NK-92 treated with Interleukin-12 subunit alpha and Interleukin-12 subunit beta, amount 100 ng/mL, for 24 hours (cell line): ENCODE results near the gene PRG3.
"Not testable (repeated sequence)": the region's sequence is repeated elsewhere in the genome, so short reads cannot be mapped to it uniquely, and the experiment has no call there.

Source experiments
- DNase-seq: peaks from one replicate; lab custom pipeline; 2025; lab: John Stamatoyannopoulos, UW

The PRG3 gene

DNA sequence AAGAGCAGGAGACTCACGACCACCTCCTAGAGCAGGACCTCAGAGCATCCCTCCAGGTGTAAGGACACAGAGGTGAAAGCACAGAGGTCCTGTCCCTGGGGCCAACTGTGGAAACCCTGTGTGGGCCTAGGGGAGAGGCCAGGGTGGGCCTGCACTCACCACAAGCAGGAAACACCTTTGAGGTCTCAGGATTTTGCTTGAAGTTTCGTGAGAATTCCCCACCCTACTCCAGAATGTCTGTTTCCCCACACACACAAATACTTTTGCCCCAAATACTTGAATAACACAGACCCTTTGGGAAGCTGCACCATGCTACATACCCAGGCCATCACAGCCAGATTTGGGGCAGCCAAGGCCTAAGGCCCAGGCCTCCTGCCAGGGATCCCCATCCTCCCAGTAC lies 27.8 kb upstream of the PRG3 start:
- DNase-seq: no peak

DNA sequence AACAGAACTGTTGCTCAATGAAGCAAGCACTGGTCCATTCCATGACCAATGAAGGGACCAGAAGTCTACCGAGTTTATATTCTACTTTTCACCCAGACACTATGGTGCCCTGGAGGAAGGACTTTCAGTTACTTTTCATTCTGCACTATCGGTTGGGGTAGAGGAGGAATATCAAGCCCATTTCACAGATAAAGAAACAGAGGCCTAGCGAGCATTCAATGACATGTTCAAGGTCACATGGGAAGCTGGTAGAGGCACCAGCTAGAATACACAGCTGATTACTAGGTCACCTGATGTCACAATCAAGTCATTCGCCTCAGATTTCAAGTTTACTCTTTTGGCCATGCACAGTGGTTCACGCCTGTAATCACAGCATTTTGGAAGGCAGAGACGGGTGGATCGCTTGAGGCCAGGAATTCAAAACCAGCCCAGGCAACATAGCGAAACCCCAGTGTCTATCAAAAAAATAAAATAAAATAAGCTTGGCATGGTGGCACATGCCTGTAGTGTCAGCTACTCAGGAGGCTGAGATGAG lies 27.1 kb upstream of the PRG3 start:
- no peak for DNase-seq

- DNase-seq: no peak
Observed at GRCh38 chr11:57407010-57407920, 26.3 kb upstream of the PRG3 start.

DNA sequence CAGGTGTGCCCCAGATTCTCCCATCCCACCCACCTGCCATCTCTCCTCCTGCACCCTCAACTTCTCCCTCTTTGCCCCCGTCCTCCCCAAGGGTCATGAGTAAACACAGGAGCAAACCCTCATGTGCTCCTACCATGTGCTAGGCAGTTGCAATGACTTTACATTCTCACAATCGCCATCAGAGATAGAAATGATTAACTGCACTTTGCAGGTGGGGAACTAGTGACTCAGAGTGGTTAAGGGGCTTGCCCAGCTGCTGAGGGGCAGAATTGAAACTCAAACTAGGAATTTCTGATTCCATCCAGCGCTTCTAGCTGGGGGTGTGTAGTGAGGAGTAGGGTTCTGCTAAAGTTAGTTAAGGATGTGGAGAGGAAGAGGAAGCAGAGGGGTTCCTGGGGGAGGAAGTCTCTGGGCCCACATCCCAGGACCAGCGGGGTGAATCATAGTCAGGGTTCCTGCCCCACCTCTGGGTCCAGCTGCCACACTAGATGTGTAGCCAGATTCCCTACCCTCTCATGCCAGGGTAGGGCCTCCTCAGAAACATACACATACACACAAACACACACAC lies 25.5 kb upstream of the PRG3 start:
- no peak for DNase-seq

- no peak for DNase-seq
Observed at GRCh38 chr11:57405271-57405860, 24.4 kb upstream of the PRG3 start.

DNA sequence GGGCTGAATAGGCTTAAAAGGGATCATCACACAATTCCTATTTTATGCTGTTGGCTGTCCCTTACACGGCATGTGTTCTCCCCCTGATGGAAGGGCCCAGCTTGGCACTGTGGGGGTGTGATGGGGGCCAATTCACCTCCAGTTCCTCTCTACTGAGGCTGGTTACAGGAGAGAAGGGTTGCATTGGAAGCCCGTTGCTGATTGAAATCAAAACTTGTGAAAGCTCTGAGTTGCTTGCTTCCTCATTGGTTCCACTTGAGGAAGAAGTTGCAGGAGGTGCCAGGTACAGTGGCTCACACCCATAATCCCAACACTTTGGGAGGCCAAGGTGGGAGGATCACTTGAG lies 22.8 kb upstream of the PRG3 start:
- DNase-seq: no peak

DNA sequence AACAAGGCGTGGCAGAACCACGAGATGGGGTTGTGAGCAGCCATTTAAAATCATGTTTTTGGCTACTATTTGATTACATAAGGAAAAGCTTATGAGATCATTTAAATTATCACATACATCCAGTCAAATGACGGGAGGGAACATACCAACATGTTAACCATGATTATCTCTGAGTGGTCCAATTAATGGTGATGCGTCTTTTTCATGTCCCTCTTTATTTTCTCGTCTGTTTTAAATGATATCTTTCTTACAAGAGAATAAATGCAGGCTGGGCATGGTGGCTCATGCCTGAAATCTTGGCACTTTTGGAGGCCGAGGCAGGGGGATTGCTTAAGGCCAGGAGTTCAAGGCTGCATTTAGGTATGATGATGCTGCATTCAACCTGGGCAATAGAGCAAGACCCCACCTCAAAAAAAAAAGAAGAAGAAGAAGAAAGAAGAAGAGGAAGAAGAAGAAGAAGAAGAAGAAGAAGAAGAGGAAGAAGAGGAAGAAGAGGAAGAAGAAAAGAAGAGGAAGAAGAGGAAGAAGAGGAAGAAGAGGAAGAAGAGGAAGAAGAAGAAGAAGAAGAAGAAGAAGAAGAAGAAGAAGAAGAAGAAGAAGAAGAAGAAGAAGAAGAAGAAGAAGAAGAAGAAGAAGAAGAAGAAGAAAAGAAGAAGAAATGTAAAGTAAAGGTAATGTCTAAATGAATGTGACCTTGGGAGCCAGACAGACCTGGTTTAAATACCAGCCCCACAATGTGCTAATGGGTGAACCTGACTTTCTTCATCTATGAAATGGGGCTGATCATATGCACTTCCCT lies 22.3 kb upstream of the PRG3 start:
- not testable (repeated sequence) for DNase-seq

DNA sequence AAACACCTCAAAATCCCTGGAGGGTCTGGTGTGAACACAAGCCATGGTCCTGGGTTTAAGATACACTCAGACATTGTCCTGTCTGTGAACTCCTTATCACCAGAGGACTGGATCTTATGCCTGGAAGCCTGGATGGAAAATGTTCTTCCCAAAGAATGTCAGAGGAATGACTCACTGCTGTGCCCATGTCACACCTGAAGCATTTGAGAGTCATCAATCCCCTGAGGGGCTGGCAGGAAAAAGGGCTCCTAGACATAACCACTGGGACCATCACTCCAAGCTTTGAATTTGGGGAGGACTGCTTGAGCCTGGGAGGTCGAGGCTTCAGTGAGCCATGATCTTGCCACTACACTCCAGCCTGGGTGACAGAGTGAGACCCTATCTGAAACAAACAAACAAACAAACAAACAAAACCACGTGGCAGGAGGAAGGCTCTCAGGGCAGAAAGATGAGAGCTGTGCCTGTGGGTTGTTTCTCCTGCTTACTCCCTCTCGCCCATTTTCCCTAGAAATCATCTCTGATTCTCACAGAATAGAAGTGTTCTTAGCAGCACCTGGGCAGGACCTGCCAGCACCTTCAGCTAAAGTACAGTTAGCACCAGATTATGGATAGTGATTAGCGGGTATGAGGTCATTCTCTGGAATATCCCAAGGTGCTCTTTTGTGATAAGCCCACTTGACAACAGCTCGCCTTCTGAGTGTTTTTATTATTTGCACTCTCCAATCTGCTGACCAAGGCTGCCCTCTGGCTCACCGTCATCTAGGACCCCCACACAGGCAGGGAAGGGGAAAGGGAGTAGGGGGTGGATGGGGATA lies 21.4 kb upstream of the PRG3 start:
- no peak for DNase-seq

DNA sequence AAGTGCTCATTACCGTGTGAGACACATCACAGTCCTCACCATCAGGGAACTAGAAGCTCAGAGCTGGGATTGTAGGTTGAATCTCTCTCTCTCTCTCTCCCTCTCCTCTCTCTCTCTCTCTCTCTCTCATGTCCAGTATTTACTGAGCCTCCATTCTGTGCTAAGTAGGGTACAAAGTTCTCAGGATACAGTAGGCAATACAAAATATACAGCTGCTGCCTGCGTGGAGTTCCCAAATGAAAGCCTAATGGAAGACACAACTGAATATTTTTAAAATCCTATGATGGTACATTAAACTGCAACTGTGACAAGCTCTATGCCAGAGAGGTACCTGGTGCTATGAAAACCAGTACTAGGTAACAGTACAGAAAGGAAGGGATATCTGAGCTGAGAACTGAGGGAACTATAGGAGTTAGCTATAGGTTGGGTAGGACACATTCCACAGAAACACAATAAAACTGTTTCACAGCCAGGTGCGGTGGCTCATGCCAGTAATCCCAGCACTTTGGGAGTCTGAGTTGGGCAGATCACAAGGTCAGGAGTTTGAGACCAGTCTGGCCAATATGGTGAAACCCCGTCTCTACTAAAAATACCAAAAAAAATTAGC lies 19.1 kb upstream of the PRG3 start:
- no peak for DNase-seq

GRCh38 chr11:57399221-57399620 lies 18.3 kb upstream of the PRG3 start:
- no peak for DNase-seq

GRCh38 chr11:57397394-57397990 lies 16.5 kb upstream of the PRG3 start:
- DNase-seq: no peak

DNA sequence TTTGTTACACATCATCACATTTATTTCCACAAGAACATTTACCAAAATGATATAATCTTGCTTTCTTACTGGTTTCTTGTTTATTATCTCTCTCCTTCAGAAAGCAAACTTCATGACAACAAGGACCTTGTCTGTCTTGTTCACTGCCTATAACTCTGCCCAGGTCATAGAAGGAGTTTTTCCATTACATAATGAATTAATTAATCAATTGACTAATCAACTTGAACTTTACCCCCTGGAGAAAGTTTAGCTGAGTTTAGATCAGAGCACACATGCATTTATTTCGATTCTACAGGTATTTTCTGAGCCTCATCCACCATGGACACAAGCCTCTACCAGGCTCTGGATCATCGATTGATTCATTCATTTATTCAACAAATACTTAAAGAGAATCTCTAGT lies 15.8 kb upstream of the PRG3 start:
- DNase-seq: no peak

GRCh38 chr11:57395905-57396623 lies 15.1 kb upstream of the PRG3 start:
- DNase-seq: no peak

GRCh38 chr11:57394203-57394965 lies 13.4 kb upstream of the PRG3 start:
- DNase-seq: no peak

DNA sequence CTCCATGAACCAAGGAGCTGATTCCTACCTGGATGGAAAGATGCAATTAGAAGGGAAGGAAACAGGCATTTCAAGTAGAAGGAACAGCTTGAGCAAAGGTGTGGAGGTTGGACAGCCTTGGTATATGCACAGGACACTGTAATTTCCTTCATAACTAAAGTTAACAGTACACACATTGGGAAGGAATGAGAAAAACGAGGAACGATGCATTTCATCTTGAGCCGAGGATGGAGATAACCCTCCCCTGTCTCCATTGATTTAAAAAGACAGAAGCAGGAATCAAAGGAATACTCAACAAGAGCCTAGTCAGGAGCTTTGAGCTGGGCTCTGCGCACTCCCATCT lies 11.8 kb upstream of the PRG3 start:
- no peak for DNase-seq

GRCh38 chr11:57392066-57392762 lies 11.3 kb upstream of the PRG3 start:
- DNase-seq: no peak

DNA sequence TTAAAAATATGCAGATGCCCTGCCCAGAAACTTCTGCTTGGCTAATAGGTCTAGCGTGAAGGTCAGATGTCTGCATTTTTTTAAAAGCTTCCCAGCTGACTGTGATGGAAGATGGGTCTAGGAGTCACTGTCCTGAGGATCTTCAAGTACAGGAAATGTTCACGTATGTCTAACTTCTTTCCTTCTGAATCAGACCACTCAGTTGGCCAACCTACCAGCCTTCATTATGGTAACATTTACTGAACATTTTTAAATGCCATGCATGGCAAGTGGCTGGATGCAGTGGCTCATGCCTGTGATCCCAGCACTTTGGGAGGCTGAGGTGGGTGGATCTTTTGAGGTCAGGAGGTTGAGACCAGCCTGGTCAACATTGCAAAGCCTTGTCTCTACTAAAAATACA lies 10.6 kb upstream of the PRG3 start:
- no peak for DNase-seq

DNA sequence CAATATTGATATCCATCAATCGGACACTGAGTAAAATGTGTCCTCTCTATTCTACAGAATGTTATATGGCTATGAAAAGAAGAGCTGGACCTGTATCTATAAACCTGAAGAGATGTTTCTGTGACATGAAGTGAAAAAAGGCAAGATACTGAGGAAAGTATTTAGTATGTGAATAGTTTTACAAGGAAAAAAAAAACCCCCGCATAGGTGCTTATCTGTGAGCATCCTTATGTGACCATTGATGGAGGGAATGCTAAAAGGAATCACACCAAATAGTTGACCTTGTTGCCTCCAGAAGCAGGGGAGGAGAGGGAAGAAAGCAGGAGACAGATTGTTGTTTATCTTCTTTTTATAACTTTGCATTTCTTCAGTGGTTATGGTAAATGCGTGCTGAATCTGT lies 10.2 kb upstream of the PRG3 start:
- no peak for DNase-seq

GRCh38 chr11:57390535-57390934 lies 9.6 kb upstream of the PRG3 start, which contains the start of gene PRG2:
TSS of gene PRG2 (minus strand) at chr11:57390650. CDS start at chr11:57389944, 706 bp downstream.
- no peak for DNase-seq
